ENCODE results near the gene TRPM3.

DNA sequence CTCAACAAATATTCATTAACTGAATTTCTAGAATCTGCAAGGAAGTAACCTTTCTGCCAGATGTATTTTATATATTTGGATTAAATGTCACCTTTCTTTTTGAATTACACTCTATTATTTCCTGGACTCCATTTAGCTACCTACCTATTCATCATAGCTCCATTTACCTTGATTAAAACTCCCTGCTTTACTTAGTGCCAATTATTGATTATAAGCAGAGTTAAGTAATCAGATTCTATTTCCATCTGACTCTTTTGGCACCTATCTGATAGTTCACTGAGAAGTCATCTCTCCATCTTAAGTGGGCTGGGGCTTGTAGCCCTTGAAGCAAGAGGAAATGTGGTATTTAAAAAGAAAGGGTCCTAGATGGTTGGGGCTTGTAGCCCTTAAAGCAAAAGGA lies 88.6 kb downstream of the TRPM3 start:
- no peak for TF ChIP-seq POLR2A (IDR thresholded peaks at IDR 0.05; ENCODE audit: extremely low read depth, insufficient read length)
- TF ChIP-seq, protein P1, sequence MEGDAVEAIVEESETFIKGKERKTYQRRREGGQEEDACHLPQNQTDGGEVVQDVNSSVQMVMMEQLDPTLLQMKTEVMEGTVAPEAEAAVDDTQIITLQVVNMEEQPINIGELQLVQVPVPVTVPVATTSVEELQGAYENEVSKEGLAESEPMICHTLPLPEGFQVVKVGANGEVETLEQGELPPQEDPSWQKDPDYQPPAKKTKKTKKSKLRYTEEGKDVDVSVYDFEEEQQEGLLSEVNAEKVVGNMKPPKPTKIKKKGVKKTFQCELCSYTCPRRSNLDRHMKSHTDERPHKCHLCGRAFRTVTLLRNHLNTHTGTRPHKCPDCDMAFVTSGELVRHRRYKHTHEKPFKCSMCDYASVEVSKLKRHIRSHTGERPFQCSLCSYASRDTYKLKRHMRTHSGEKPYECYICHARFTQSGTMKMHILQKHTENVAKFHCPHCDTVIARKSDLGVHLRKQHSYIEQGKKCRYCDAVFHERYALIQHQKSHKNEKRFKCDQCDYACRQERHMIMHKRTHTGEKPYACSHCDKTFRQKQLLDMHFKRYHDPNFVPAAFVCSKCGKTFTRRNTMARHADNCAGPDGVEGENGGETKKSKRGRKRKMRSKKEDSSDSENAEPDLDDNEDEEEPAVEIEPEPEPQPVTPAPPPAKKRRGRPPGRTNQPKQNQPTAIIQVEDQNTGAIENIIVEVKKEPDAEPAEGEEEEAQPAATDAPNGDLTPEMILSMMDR (IDR thresholded peaks at IDR 0.05; ENCODE audit: low read depth, low read length), result no peak
